Astrocyte (in vitro differentiated cells and primary cell): ENCODE measurements around the gene ORM1. TPM values are rescaled to one million over a fixed set of nuclear protein-coding genes. Genes with fewer than 3 reads are reported as not detected.

Experiments used
- DNase-seq: peaks from one replicate; pipeline ENCODE4 v3.0.0-alpha.2; 2010; ENCODE audit warnings: low read depth
- FAIRE-seq: peaks from 2 replicates; lab custom pipeline; 2011; peaks lifted over from hg19 to GRCh38; lab: Jason Lieb, UNC
- H2AFZ ChIP-seq: 2 replicates; pipeline ENCODE4 v1.6.0; 2012; ENCODE audit warnings: low read depth, low read length, inconsistent platforms
- H3K27ac ChIP-seq: 2 replicates; pipeline ENCODE4 v1.5.1; 2011; ENCODE audit warnings: low read depth, low read length, inconsistent platforms
- H3K27me3 ChIP-seq: 2 replicates; pipeline ENCODE4 v1.6.0; 2011; ENCODE audit warnings: low read length, inconsistent platforms; ENCODE audit not compliant: insufficient read depth
- H3K36me3 ChIP-seq: 2 replicates; pipeline ENCODE4 v1.5.1; 2011; ENCODE audit warnings: low read length, inconsistent platforms; ENCODE audit not compliant: insufficient read depth
- H3K4me1 ChIP-seq: 2 replicates; pipeline ENCODE4 v1.5.1; 2011; ENCODE audit warnings: low read length, inconsistent platforms; ENCODE audit not compliant: insufficient read depth
- H3K4me2 ChIP-seq: 2 replicates; pipeline ENCODE4 v1.6.0; 2012; ENCODE audit warnings: low read length, inconsistent platforms
- H3K4me3 ChIP-seq: 2 replicates; pipeline ENCODE4 v1.5.1; 2011; ENCODE audit warnings: low read depth, mild to moderate bottlenecking, low read length, inconsistent platforms; ENCODE audit not compliant: insufficient read depth
- H3K79me2 ChIP-seq: 2 replicates; pipeline ENCODE4 v1.6.0; 2012; ENCODE audit warnings: mild to moderate bottlenecking, low read length, inconsistent platforms; ENCODE audit not compliant: insufficient read depth
- H3K9ac ChIP-seq: 2 replicates; pipeline ENCODE4 v1.6.0; 2012; ENCODE audit warnings: mild to moderate bottlenecking, low read length, inconsistent platforms
- H3K9me3 ChIP-seq: 2 replicates; pipeline ENCODE4 v1.5.1; 2012; ENCODE audit warnings: low read depth, mild to moderate bottlenecking, low read length, inconsistent platforms; ENCODE audit not compliant: insufficient read depth
- H4K20me1 ChIP-seq: 2 replicates; pipeline ENCODE4 v1.6.0; 2012; ENCODE audit warnings: low read length, inconsistent platforms; ENCODE audit not compliant: insufficient read depth
- H3K27ac Mint-ChIP-seq: one replicate; pipeline ENCODE4 v1.8.0; 2021; ENCODE audit warnings: mild to moderate bottlenecking, mixed read lengths; ENCODE audit not compliant: unreplicated experiment
- H3K27me3 Mint-ChIP-seq: one replicate; pipeline ENCODE4 v1.8.0; 2021; ENCODE audit warnings: low read depth, mixed read lengths; ENCODE audit not compliant: unreplicated experiment
- H3K36me3 Mint-ChIP-seq: one replicate; pipeline ENCODE4 v1.8.0; 2021; ENCODE audit warnings: low read depth, mixed read lengths; ENCODE audit not compliant: unreplicated experiment
- H3K4me1 Mint-ChIP-seq: one replicate; pipeline ENCODE4 v1.8.0; 2021; ENCODE audit warnings: low read depth, mixed read lengths; ENCODE audit not compliant: unreplicated experiment
- H3K4me3 Mint-ChIP-seq: one replicate; pipeline ENCODE4 v1.8.0; 2021; ENCODE audit warnings: mild to moderate bottlenecking, moderate library complexity, mixed read lengths; ENCODE audit not compliant: unreplicated experiment
- H3K9me3 Mint-ChIP-seq: one replicate; pipeline ENCODE4 v1.8.0; 2021; ENCODE audit warnings: mild to moderate bottlenecking, mixed read lengths; ENCODE audit not compliant: unreplicated experiment
- CTCF ChIP-seq: IDR thresholded peaks from 2 replicates; pipeline ENCODE4 v1.5.1; 2011; ENCODE audit warnings: low read depth, mild to moderate bottlenecking, inconsistent platforms, low read length, moderate library complexity; ENCODE audit not compliant: insufficient read depth
- EZH2 ChIP-seq: IDR thresholded peaks from 2 replicates; pipeline ENCODE4 v1.6.1; 2012; ENCODE audit warnings: mild to moderate bottlenecking, low read length, inconsistent platforms; ENCODE audit not compliant: insufficient read depth
- total RNA-seq: library from RNA; stranded (reverse); gene quantifications from 2 replicates; pipeline ENCODE4 v1.2.1, GENCODE V29; 2021

The ORM1 gene
- total RNA-seq, 1 donor from 2014 or later = not detected

GRCh38 chr9:114346146-114346545 is 23.2 kb downstream of the ORM1 start:
- H3K4me2 ChIP-seq = no peak overlapping the region
- peaks cover 22% of the 10 kb centered on the region for H3K4me1 Mint-ChIP-seq
- no peak overlapping the region for H3K4me3 Mint-ChIP-seq
- peaks cover 2% of the 10 kb centered on the region for H3K9me3 Mint-ChIP-seq
- no peak overlapping the region for H3K27ac Mint-ChIP-seq
- H3K4me1 ChIP-seq = peaks cover 15% of the 10 kb centered on the region
- H3K36me3 Mint-ChIP-seq = peaks cover 46% of the 10 kb centered on the region
- FAIRE-seq (no peak), DNase-seq (no peak)
- no peak overlapping the region for H3K27ac ChIP-seq
- no peaks in the 10 kb centered on the region for H3K9me3 ChIP-seq
- TF ChIP-seq CTCF (no peak), EZH2 (no peak)
- no peak overlapping the region for H2AFZ ChIP-seq
- no peaks in the 10 kb centered on the region for H3K27me3 Mint-ChIP-seq
- no peak overlapping the region for H3K9ac ChIP-seq
- H3K27me3 ChIP-seq = no peaks in the 10 kb centered on the region
- H3K79me2 ChIP-seq = no peaks in the 10 kb centered on the region
- H3K4me3 ChIP-seq = no peak overlapping the region
- peaks cover 20% of the 10 kb centered on the region for H3K36me3 ChIP-seq
- no peaks in the 10 kb centered on the region for H4K20me1 ChIP-seq

GRCh38 chr9:114347675-114348074 is 24.8 kb downstream of the ORM1 start:
- H3K4me1 Mint-ChIP-seq = peaks cover 22% of the 10 kb centered on the region
- no peak for DNase-seq
- H3K4me3 ChIP-seq = no peak overlapping the region
- no peaks in the 10 kb centered on the region for H4K20me1 ChIP-seq
- H3K27me3 ChIP-seq = no peaks in the 10 kb centered on the region
- H2AFZ ChIP-seq = no peak overlapping the region
- H3K27me3 Mint-ChIP-seq = no peaks in the 10 kb centered on the region
- H3K4me2 ChIP-seq = no peak overlapping the region
- no peaks in the 10 kb centered on the region for H3K79me2 ChIP-seq
- H3K4me1 ChIP-seq = peaks cover 15% of the 10 kb centered on the region
- no peak overlapping the region for H3K4me3 Mint-ChIP-seq
- H3K27ac Mint-ChIP-seq = peak overlapping the region; percentile 93
- TF ChIP-seq CTCF (no peak), EZH2 (no peak)
- H3K27ac ChIP-seq = no peak overlapping the region
- peaks cover 41% of the 10 kb centered on the region for H3K36me3 Mint-ChIP-seq
- no peak overlapping the region for H3K9ac ChIP-seq
- H3K9me3 Mint-ChIP-seq = no peaks in the 10 kb centered on the region
- FAIRE-seq = no peak
- no peaks in the 10 kb centered on the region for H3K9me3 ChIP-seq
- H3K36me3 ChIP-seq = peaks cover 20% of the 10 kb centered on the region

- Mint-ChIP-seq H3K27ac (peak overlapping the region; percentile 93), H3K4me3 (peak overlapping the region; percentile 4), H3K9me3 (no peaks in the 10 kb centered on the region), H3K4me1 (peaks cover 22% of the 10 kb centered on the region), H3K36me3 (peaks cover 40% of the 10 kb centered on the region), H3K27me3 (no peaks in the 10 kb centered on the region)
- DNase-seq = no peak
- peak overlapping the region; percentile 74 for H3K27ac ChIP-seq
- H3K4me3 ChIP-seq = no peak overlapping the region
- no peaks in the 10 kb centered on the region for H3K79me2 ChIP-seq
- H3K9me3 ChIP-seq = no peaks in the 10 kb centered on the region
- H3K4me2 ChIP-seq = peak overlapping the region; percentile 70
- H3K4me1 ChIP-seq = peaks cover 15% of the 10 kb centered on the region
- FAIRE-seq = no peak
- H3K27me3 ChIP-seq = no peaks in the 10 kb centered on the region
- peaks cover 20% of the 10 kb centered on the region for H3K36me3 ChIP-seq
- peak overlapping the region; percentile 60 for H3K9ac ChIP-seq
- no peak for TF ChIP-seq CTCF
- TF ChIP-seq EZH2 = no peak
- no peaks in the 10 kb centered on the region for H4K20me1 ChIP-seq
- H2AFZ ChIP-seq = peak overlapping the region; percentile 32
Measured at GRCh38 chr9:114348261-114348905, 25.5 kb downstream of the ORM1 start.
